HG02759 (cell line): ENCODE data around the gene SCN9A.

Source experiments
- ATAC-seq: cut with Tn5 transposase; IDR thresholded peaks from one replicate; pipeline ENCODE4 v1.9.1; 2021; ENCODE audit warnings: mild to moderate bottlenecking, moderate library complexity; ENCODE audit not compliant: unreplicated experiment

The SCN9A gene

GRCh38 chr2:166184789-166185188 lies 191.0 kb downstream of the SCN9A start:
- ATAC-seq, result no peak

GRCh38 chr2:166181813-166182154 lies 194.0 kb downstream of the SCN9A start:
- no peak for ATAC-seq

- ATAC-seq, result peak; percentile 97
Measured at GRCh38 chr2:166180951-166181812, 194.6 kb downstream of the SCN9A start.

DNA sequence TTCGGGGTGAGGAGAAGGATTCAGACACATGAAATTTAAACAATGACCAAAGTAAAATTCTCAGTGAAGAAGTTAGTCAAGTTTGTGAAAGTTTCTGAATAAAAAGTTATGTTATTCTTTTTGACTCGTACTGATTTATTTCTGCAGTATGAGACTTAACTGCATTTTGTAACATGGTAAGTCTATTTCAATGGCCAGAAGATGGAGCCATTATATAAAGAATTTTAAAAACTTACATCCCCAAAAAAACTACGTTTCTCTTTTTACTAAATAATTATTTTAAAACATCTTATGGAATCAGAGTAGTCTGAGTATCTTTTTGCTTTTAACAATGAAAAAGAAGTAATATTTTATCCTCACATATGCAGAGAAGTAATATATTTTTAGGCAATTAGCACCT lies 196.5 kb downstream of the SCN9A start:
- ATAC-seq, result no peak

DNA sequence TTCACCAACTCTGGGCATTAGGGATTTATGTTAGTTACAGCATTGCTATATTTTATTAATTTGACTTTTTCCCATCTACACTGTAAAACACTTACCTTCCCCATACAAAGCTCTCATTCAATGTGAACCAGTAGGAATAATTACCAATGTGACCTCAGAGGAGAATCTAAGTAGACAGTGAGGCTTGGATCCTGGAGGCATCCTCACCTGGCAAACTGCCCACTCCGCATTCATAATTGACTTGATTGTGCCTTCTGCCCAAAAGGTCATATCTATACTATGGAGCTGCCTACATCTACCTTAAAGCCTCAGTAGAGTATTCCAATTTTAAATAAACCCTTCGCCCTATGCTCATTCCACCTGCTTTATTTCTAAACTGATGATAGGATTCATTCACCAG lies 202.5 kb downstream of the SCN9A start:
- ATAC-seq, result no peak

DNA sequence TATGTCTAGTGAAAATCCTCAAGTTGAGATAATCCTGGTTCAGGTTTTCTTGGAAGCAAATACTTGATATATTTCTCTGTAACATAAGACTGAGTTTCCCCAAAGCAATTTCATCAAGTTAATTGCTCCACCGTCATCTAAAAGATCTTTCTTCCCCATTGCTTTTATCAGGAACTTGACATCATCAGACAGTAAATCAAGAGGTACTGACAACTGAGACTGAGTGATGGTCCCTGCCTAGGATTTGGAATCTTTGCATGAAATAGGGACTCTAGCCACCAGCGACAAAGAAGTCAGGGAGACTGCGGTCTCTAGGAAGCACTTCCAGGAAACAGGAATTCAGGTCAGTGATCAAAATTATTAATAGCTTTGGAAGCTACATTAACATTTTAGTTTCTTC lies 204.5 kb downstream of the SCN9A start:
- ATAC-seq, result no peak

DNA sequence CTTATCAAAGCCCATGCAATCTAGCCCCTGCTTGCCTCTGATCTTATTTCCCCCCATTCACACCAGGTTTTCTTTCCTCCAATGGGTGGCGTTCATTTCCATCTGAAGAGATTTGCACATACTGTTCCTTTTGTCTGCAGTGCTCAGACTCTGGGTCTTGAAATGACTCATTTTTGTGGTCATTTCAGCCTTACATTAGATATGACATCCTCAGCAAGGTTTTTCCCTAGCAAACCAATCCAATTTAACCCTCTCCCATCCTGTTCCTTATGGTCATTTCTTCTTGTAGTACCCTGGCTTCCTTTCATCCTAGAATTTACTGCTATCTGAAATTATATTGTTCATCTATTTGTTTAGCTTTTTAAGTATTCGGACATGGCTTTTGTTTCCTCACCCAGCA lies 205.4 kb downstream of the SCN9A start:
- peak; percentile 78 for ATAC-seq

DNA sequence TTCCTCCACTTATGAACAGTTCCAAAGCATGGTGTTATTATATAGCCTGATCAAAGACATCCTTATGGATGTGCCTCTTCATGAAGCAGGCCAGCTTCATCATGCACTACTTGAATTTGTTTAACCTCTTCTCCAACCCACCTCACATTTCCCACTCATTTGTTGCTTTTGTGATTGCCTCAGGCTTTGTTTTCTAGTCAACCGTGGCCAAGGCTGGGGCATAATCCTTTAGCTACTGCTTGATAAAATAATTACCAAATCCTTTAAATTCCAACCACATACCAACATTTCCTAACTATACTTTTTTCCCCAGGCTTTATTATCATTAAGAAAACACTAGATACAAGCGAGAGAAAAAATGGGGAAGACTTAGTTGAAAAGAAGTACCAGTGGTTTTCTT lies 208.3 kb downstream of the SCN9A start:
- ATAC-seq, result no peak

DNA sequence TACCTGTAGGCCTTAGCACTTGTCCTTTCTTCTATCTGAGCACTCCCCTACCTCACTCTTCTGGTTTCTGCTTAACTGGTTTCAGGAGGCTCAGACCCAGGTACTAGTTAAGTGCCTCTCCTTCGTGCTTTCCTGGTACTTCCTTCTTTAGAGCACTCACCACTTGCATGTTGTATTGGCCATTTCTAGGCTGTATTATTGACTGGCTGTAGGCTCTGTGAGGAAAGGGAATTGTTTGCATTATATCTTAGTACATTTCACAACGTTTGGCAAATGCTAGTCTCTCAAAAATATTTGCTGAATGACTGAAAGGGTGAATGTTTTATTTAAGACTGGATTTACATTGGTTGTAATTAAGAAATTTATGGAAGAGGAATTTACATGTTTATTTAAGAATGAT lies 212.0 kb downstream of the SCN9A start:
- ATAC-seq, result no peak

DNA sequence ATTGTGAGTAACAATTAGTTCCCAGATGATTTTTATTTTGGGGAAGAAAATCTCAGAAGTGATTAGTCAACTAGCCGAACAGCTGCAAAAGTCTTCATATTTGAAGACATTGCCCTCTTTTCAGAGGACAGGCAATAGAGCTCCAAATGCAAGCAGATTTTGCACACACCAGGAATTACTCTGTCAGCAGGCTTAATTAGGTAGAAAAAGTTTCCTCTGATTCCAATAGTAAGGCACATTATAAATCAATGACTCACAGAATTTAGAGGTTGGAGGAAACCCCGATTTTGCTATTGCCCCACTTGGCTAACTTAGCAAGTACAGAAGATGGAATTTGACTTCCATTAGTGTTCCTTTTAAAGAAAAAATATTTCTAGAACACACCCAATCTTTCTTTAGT lies 217.2 kb downstream of the SCN9A start:
- no peak for ATAC-seq

DNA sequence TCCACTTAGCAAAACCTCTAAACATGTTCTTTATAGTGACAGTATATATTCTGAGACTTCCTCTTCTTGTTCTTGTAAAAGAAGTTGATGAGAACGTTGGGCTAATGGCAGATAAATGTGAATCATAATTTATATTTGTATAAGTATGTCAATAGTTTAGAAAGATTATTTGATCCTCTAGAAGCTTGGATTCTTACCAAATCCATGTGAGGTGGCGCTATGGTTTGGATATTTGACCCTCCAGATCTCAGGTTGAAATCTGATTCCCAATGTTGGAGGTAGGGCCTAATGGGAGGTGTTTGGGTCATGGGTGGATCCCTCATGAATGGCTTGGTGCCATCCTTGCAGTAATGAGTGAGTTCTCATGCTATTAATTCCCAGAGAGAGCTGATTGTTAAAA lies 218.2 kb downstream of the SCN9A start:
- ATAC-seq, result no peak

DNA sequence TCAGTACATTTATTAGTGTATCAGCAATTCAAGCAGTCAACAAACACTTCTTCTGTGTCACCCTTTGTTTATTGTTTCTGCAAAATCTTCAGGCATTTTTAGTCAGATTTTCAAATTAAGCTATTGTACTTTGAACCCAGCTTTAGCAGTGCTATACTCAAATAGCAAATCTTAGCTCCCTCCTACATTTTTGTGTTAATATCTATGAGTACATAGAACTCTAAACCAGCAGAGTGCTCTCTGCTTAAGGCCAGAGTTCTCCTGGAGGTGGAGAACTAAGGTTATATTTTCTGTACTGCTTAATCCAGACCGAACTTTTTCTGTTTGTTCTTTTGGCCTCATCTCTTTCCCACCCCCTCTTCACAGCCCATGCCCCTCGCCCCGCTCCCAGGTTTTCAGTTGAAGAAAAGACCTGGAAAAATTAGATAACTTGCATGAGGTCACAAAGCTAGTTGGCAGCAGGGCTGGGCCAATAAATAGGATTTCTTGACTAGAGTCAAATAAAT lies 218.7 kb downstream of the SCN9A start:
- ATAC-seq, result no peak

DNA sequence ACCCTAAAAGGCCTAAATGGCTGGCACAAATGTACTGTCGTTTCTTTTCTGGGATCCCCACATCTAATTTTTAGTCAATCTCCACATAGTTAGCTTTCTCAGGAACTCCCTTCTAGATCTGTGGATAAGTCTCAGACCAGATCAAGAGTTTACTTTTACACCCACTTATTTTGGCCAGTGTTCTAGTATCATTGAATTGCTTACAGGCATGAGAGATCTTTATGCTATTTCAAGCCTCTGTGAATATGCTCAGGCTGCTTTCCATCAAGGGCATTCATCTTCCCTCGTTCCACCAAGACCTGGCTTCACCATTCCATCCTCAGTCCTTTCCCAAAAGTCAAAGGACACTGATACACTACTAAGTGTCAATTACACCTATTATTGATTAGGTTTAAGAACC lies 220.2 kb downstream of the SCN9A start:
- no peak for ATAC-seq

DNA sequence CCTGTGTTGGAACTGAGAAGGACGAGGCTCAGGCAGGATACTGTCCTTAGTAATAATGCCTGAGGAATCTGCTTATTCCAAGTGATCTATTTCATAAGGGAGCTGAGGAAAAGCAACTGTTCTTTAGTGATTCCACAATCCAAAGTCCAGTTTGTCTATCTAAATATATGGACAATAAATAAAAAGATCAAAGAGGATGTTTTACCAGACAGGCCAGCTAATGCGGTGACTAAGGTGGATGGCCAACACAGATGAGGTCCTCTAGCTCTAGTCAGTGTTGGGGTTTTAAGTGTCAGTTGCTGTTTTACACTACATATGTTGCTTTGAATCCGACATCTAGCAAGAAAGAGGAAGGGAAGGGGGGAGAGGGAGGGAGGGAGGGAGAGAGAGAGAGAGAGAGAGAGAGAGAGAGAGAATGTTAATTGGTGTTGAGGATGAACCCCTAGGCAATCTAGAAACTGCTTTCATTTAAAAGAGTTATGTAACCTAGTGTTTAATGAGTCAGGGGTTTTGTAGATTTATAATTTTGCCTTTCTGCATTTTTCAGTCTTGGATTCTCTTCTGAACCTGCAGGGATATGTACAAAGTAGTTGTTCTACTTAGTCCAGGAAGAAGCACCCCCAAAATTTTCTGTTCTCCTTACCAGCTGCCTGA lies 220.9 kb downstream of the SCN9A start:
- ATAC-seq, result no peak

GRCh38 chr2:166152064-166152463 lies 223.7 kb downstream of the SCN9A start:
- no peak for ATAC-seq

- ATAC-seq, result no peak
Measured at GRCh38 chr2:166148500-166149400, 227.0 kb downstream of the SCN9A start.

DNA sequence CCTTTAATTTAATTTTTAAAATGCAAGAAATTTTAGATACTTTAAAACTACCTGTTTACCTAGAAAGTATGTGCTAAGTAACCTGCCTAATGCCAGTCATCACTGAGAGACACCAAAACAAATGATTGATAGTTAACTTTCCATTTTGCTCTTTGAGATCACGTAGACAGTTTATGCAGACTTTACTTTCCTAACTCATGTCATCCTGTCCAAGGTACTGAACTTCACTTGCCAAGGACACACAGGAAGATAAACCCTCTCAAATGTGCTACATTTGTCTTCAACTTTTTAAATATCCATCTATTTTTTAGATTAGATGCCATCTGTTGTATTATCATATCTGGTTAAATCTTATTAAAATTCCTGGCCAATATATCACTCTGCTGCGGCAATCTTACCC lies 227.9 kb downstream of the SCN9A start:
- no peak for ATAC-seq
